Measurements from ENCODE around the gene IQSEC3. TPM values are rescaled to one million over a fixed set of nuclear protein-coding genes. Genes with fewer than 3 reads are reported as not detected.
A peak's percentile ranks its signal among the peaks of the same experiment; 100 is the strongest.

IQSEC3 gene
- total RNA-seq, 1 experiment from 2014 or later: 0.55 TPM

GRCh38 chr12:181921-182320 is 115.4 kb downstream of the IQSEC3 start:
- Histone ChIP-seq H3K79me2 (ENCODE audit: insufficient read depth, low read length) (no peaks in the 10 kb centered on the region), H4K91ac (ENCODE audit: insufficient read length, low read depth, low read length) (no peak overlapping the region), H3K14ac (ENCODE audit: insufficient read depth, low read length) (no peak overlapping the region; the same call in 1 of the 2 replicates), H3K18ac (ENCODE audit: insufficient read length, low read depth, low read length) (no peak overlapping the region), H2BK15ac (ENCODE audit: low read depth, low read length) (no peak overlapping the region), H2BK20ac (ENCODE audit: low read depth, low read length, poor library complexity, severe bottlenecking) (no peak overlapping the region), H3K4ac (ENCODE audit: low read depth, low read length) (no peak overlapping the region), H2AFZ (ENCODE audit: low read length) (no peak overlapping the region), H3K23ac (ENCODE audit: insufficient read length, low read depth, low read length) (no peak overlapping the region), H3K27ac (ENCODE audit: insufficient read length, low read depth, low read length) (no peak overlapping the region), H3K9ac (ENCODE audit: extremely low read depth, insufficient read length, low read length) (no peak overlapping the region), H3T11ph (ENCODE audit: low read length) (no peak overlapping the region), H3K4me1 (ENCODE audit: insufficient read depth, low read length) (0 out of 2 replicates have a peak, but pooled peaks cover 4% of the 10 kb centered on the region), H3K27me3 (ENCODE audit: insufficient read depth, low read length) (0 out of 2 replicates have a peak, but pooled peaks cover 4% of the 10 kb centered on the region), H2BK12ac (ENCODE audit: insufficient read length, low read depth, low read length) (no peak overlapping the region), H3K79me1 (ENCODE audit: insufficient read depth, low read depth, low read length, poor library complexity, severe bottlenecking) (no peaks in the 10 kb centered on the region), H3K56ac (ENCODE audit: insufficient read length, low read depth, low read length) (no peak overlapping the region), H3K23me2 (ENCODE audit: insufficient read length, low read depth, low read length, poor library complexity, severe bottlenecking) (no peaks in the 10 kb centered on the region), H3K9me3 (ENCODE audit: control insufficient read depth, low read depth, low read length) (no peaks in the 10 kb centered on the region), H4K5ac (ENCODE audit: insufficient read length, low read depth, low read length) (no peak overlapping the region), H4K8ac (replicated peaks; ENCODE audit: insufficient read length, low read depth, low read length) (no peak overlapping the region), H4K20me1 (ENCODE audit: control insufficient read depth, insufficient read depth, insufficient read length) (no peaks in the 10 kb centered on the region), H2BK120ac (ENCODE audit: low read depth, low read length, poor library complexity, severe bottlenecking) (no peak overlapping the region), H3K4me2 (ENCODE audit: insufficient read depth, insufficient read length, low read length) (no peak overlapping the region), H2BK5ac (ENCODE audit: insufficient read length, low read length) (no peak overlapping the region), H2AK5ac (ENCODE audit: insufficient read length, low read length) (no peak overlapping the region)
- no peaks in the 10 kb centered on the region; a peak in 1 of 7 replicates for H3K36me3 Mint-ChIP-seq (ENCODE audit: insufficient read depth in 1 of 3, low read depth in 3 of 3)
- peaks cover 17% of the 10 kb centered on the region for H3K27me3 Mint-ChIP-seq (ENCODE audit: low read depth)
- no peaks in the 10 kb centered on the region for H3K9me3 Mint-ChIP-seq
- H3K4me3 Mint-ChIP-seq: no peak overlapping the region
- H3K4me1 Mint-ChIP-seq: peaks cover 15 to 26% of the 10 kb centered on the region in 2 experiments
- 0 out of 7 replicates have a peak overlapping the region, but pooled peaks of 1 of the 3 experiments have one; percentile 12 for H3K27ac Mint-ChIP-seq
- no CpG with 5 or more reads among the region's 17 CpGs for WGBS (ENCODE audit: extremely low coverage, insufficient read length, low lambda C conversion rate)
- TF ChIP-seq CTCF (conservative IDR thresholded peaks at IDR 0.05): no peak
- no peak for DNase-seq

Data from H9 (cell line).